ENCODE results near the gene OR2V1.

GRCh38 chr5:181149806-181150733 lies 19.1 kb upstream of the OR2V1 start:
- TF ChIP-seq CTCF (IDR thresholded peaks at IDR 0.05; ENCODE audit: low read depth, low read length) (no peak), EZH2phosphoT487 (IDR thresholded peaks at IDR 0.05; ENCODE audit: low read depth) (no peak)

Data from OCI-LY3 (cell line).